HG03066 (cell line): Measurements from ENCODE around the gene ENTR1.
A peak's percentile ranks its signal among the peaks of the same experiment; 100 is the strongest.

Experiments used
- ATAC-seq: cut with Tn5 transposase; IDR thresholded peaks from one replicate; pipeline ENCODE4 v1.9.1; 2021; ENCODE audit warnings: low read depth; ENCODE audit not compliant: unreplicated experiment

Gene ENTR1

GRCh38 chr9:136363949-136364748, 46.3 kb downstream of the ENTR1 start:
- ATAC-seq: no peak

- ATAC-seq: peak; percentile 82
Measured at GRCh38 chr9:136363106-136363948, 47.1 kb downstream of the ENTR1 start, which contains the start of gene DNLZ. Gene DNLZ (minus strand): TSS chr9:136363744. CDS start chr9:136363714, 30 bp downstream.

GRCh38 chr9:136362450-136362784, 48.0 kb downstream of the ENTR1 start:
- no peak for ATAC-seq

- no peak for ATAC-seq
Measured at GRCh38 chr9:136361754-136362449, 48.5 kb downstream of the ENTR1 start.

- ATAC-seq: no peak
Measured at GRCh38 chr9:136361047-136361753, 49.2 kb downstream of the ENTR1 start.

- no peak for ATAC-seq
Measured at GRCh38 chr9:136359774-136360718, 50.4 kb downstream of the ENTR1 start.

- ATAC-seq: no peak
Measured at GRCh38 chr9:136358888-136359287, 51.5 kb downstream of the ENTR1 start.

- ATAC-seq: no peak
Measured at GRCh38 chr9:136358016-136358415, 52.4 kb downstream of the ENTR1 start.

GRCh38 chr9:136357202-136357725, 53.1 kb downstream of the ENTR1 start:
- no peak for ATAC-seq

- no peak for ATAC-seq
Measured at GRCh38 chr9:136355616-136356557, 54.5 kb downstream of the ENTR1 start.

GRCh38 chr9:136354592-136355085, 55.8 kb downstream of the ENTR1 start:
- ATAC-seq: no peak

- ATAC-seq: no peak
Measured at GRCh38 chr9:136353757-136354488, 56.5 kb downstream of the ENTR1 start.

- ATAC-seq: no peak
Measured at GRCh38 chr9:136353088-136353487, 57.3 kb downstream of the ENTR1 start.

GRCh38 chr9:136352682-136353081, 57.7 kb downstream of the ENTR1 start:
- no peak for ATAC-seq
